Epithelial cell of proximal tubule (primary cell): ENCODE data around the gene BBC3. TPM values are rescaled to one million over a fixed set of nuclear protein-coding genes. Genes with fewer than 3 reads are reported as not detected.

Experiments
- DNase-seq: peaks from one replicate; pipeline ENCODE4 v3.0.0-alpha.2; 2011; ENCODE audit warnings: low read depth
- H3K4me3 ChIP-seq: 2 replicates; pipeline ENCODE4 v1.5.1; 2011; ENCODE audit warnings: low read depth, mild to moderate bottlenecking, low read length
- total RNA-seq: library from RNA; depleted of rRNA; stranded (reverse); fragments of >200 nt; gene quantifications from 2 replicates; pipeline ENCODE4 v1.2.3, GENCODE V29; 2015
- TF ChIP-seq, protein P1 (sequence below): conservative IDR thresholded peaks from 2 replicates; pipeline ENCODE4 v1.5.1; 2012; ENCODE audit warnings: low read depth, mild to moderate bottlenecking, low read length

BBC3 gene
- total RNA-seq, 1 donor from 2014 or later = 16.0 TPM

DNA sequence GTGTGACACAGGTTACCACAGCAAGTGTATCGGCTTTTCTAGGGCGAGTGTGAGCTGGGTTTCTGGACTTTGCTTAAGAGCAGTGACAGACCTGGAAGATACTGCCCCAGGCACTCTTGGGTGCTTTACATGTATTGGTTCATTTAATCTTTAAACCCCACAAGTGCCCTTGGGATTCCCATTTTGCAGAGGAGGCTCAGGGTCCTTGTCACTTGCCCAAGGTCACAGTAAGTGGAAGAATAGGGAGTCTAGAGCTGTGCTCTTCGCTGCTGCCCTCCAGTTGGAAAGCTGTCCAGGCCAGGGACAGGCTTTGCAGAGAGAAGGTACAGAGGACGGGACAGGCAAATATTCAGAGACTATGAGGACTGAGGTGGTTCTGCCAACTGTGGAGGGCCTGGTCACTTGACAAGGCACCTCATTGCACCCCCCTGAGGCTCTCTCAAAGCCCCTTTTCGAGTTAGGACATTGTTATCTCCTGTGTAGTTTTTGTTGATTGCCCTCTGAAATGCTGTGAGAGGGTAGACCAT lies 42.4 kb downstream of the BBC3 start:
- no peak overlapping the region for H3K4me3 ChIP-seq
- TF ChIP-seq, protein P1, sequence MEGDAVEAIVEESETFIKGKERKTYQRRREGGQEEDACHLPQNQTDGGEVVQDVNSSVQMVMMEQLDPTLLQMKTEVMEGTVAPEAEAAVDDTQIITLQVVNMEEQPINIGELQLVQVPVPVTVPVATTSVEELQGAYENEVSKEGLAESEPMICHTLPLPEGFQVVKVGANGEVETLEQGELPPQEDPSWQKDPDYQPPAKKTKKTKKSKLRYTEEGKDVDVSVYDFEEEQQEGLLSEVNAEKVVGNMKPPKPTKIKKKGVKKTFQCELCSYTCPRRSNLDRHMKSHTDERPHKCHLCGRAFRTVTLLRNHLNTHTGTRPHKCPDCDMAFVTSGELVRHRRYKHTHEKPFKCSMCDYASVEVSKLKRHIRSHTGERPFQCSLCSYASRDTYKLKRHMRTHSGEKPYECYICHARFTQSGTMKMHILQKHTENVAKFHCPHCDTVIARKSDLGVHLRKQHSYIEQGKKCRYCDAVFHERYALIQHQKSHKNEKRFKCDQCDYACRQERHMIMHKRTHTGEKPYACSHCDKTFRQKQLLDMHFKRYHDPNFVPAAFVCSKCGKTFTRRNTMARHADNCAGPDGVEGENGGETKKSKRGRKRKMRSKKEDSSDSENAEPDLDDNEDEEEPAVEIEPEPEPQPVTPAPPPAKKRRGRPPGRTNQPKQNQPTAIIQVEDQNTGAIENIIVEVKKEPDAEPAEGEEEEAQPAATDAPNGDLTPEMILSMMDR = no peak
- DNase-seq = no peak

DNA sequence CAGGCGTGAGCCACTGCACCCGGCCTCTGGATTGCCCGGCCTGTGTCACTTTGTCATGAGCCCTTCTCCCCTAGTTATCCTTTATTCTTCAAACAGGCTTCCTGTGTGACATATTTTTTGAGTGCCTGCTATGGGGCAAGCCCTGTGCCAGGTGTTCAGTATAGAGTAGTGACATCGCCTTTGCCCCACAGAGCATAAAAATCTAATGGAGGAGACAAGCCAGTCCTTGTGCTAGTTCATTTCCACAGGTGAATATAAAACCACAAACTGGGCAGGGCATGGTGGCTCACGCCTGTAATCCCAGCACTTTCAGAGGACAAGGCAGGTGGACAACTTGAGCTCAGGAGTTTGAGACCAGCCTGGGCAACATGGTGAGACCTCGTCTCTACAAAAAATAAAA lies 43.2 kb downstream of the BBC3 start:
- TF ChIP-seq, protein P1 = no peak
- DNase-seq = no peak
- H3K4me3 ChIP-seq = no peak overlapping the region

DNA sequence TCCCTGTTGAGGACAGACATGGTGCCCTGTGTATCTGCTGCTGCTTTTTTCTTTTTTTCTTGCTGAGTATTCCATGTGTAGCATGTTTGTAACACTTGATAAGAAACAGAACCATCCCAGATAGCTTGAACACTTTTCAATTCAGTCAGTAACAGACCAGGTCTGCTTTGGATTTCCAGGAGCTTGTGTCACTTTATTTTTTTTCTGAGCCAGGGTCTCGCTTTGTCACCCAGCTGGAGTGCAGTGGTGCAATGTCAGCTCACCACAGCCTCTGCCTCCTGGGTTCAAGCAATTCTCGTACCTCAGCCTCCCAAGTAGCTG lies 43.7 kb downstream of the BBC3 start:
- no peak overlapping the region for H3K4me3 ChIP-seq
- no peak for DNase-seq
- TF ChIP-seq, protein P1 = no peak

DNA sequence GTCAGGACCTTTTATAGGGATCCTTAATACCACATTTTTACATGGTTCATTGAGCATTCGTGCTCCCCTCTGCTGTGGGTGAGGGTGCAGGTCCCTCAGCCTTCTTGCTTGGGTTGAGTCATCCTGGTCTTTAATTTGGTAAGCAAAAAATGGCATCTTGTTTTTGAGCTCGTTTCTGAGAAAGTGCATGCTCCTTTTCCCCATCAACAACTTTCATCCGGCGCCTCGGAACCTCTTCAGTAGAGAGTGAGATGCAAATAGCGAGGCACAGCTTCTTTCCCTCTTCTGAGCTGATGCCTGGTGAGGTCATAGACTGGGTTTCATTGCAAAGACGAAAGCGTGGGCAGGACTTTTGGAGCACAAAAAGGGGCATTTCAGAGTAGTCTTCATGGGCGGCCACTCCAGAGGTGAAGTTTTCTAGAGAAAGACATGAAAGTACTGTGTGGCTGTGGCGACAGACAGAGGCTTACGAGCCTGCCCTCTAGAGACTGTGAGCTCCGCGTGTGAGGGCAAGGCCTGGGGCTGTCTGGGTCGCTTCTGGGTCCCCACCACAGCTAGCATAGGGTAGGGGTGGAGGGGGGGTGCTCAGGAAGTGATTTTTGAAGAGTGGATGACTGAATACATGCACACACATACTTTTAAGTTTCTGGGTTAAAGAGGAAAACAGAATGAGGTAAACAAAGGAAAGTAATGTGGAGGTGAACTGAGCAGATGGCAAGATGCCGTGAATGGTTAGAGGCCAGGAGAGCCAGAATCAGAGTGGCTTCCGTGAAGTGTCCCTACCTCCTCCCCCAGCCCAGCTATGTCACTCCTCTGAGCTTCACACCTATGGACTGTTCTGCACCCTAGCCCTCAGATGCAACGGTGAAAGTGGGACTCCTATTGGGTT lies 44.3 kb downstream of the BBC3 start:
- H3K4me3 ChIP-seq = no peak overlapping the region
- DNase-seq = no peak
- TF ChIP-seq, protein P1 = no peak

DNA sequence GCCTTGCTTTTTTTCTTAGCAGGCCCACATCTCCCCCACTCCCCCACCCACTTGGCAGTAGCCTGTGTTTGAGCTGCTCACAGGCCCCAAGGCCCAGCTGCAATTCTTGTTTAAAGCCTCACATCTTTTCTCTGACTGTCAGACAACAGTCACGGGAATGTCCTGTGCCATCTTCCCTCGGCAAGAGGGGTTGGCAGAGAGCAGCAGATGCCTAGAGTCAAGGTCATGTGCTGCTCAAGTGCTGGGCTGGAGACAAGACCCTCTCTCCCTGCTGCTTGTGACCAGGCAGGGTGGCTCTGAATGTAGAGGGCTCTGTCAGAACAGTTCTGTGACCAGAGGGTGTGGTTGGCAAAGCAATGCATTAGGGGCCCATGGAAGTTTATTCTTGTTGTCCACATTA lies 47.4 kb downstream of the BBC3 start:
- H3K4me3 ChIP-seq = no peak overlapping the region
- DNase-seq = no peak
- TF ChIP-seq, protein P1 = no peak

DNA sequence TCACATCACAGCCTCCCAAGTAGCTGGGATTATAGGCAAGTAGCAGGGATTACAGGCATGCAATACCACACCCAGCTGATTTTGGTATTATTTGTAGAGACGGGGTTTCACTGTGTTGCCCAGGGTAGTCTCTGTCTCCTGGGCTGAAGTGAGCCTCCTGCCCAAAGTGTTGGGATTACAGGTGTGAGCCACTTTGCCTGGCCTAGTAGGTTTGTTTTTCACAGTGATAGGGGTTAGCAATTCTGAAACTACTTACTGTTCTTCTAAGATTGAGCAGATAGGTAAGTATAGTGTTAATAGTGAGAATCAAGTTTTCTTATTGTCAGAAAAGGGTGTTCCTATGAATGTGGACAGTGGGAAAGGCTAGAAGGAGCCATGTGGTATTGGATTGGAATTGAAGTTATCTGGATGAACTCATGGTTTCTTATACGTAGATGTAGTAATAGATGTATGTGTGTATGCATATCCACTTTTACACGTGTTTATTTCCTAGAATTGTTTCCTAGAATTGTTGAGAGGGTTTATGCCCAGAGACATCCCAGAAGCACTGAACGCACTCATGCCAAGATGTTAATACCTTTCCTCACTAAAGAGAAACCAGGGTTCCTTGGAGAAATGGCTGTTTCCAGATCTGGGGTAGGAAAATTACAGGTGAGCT lies 51.2 kb downstream of the BBC3 start:
- DNase-seq = no peak
- TF ChIP-seq, protein P1 = no peak
- no peak overlapping the region for H3K4me3 ChIP-seq
